Measurements from ENCODE around the gene CYP2B6. TPM values are rescaled to one million over a fixed set of nuclear protein-coding genes. Genes with fewer than 3 reads are reported as not detected.

Gene CYP2B6
- polyA plus RNA-seq, 1 experiment: not detected

DNA sequence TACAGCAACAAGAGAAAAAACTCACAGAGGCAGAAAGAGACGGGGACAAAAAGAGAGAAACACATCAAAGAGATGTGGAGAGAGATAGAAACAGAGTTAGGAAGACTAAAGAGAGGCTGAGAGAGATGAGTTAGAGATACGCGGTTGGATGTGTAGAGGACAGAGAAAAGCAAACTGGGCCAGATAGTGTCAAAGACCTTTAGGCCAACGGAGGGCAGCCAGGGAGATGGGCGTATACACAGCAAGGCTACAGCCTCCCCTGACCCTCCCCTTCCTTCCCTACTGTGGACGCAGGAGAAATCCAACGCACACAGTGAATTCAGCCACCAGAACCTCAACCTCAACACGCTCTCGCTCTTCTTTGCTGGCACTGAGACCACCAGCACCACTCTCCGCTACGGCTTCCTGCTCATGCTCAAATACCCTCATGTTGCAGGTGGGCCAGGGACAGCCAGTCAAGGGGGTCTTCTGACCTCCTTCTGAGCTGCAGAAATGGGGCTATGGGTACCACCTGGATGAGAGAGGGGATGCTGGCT lies 18.7 kb downstream of the CYP2B6 start:
- Histone ChIP-seq H3K36me3 (ENCODE audit: control insufficient read depth, insufficient read depth, low read length) (no peaks in the 10 kb centered on the region), H3K4me3 (ENCODE audit: low read depth, low read length) (no peak overlapping the region), H3K27me3 (ENCODE audit: control insufficient read depth, insufficient read depth, low read length) (no peaks in the 10 kb centered on the region)
- ChIA-PET POLR2A (no interaction called here), CTCF (no interaction called here)
- no peak for DNase-seq (ENCODE audit: low read depth)
- TF ChIP-seq, protein P1, sequence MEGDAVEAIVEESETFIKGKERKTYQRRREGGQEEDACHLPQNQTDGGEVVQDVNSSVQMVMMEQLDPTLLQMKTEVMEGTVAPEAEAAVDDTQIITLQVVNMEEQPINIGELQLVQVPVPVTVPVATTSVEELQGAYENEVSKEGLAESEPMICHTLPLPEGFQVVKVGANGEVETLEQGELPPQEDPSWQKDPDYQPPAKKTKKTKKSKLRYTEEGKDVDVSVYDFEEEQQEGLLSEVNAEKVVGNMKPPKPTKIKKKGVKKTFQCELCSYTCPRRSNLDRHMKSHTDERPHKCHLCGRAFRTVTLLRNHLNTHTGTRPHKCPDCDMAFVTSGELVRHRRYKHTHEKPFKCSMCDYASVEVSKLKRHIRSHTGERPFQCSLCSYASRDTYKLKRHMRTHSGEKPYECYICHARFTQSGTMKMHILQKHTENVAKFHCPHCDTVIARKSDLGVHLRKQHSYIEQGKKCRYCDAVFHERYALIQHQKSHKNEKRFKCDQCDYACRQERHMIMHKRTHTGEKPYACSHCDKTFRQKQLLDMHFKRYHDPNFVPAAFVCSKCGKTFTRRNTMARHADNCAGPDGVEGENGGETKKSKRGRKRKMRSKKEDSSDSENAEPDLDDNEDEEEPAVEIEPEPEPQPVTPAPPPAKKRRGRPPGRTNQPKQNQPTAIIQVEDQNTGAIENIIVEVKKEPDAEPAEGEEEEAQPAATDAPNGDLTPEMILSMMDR (IDR thresholded peaks at IDR 0.05; ENCODE audit: insufficient read depth, low read depth, low read length): no peak

DNA sequence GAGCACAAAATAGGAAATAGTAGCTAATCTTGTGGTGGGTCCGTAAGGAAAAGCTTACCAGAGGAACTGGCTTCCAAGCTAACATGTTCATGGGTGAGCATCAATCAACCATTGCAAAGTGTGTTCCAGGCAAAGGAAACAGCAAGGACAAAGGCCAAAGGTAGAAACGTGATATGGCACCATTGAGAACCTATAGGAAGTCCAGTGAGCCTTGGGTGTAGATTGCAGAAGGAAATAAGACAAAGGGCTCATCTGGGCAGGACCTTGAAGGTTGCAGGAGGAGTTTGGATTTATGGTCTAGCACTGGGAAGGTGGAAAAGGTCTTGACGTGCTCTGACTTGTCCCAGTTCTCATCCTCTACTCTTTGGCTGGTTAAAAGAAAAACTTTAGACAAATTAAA lies 22.3 kb downstream of the CYP2B6 start:
- DNase-seq (ENCODE audit: low read depth): no peak
- TF ChIP-seq, protein P1 (IDR thresholded peaks at IDR 0.05; ENCODE audit: insufficient read depth, low read depth, low read length): no peak
- H3K36me3 ChIP-seq (ENCODE audit: control insufficient read depth, insufficient read depth, low read length): no peaks in the 10 kb centered on the region
- ChIA-PET CTCF (no interaction called here), POLR2A (no interaction called here)
- no peaks in the 10 kb centered on the region for H3K27me3 ChIP-seq (ENCODE audit: control insufficient read depth, insufficient read depth, low read length)
- no peak overlapping the region for H3K4me3 ChIP-seq (ENCODE audit: low read depth, low read length)

DNA sequence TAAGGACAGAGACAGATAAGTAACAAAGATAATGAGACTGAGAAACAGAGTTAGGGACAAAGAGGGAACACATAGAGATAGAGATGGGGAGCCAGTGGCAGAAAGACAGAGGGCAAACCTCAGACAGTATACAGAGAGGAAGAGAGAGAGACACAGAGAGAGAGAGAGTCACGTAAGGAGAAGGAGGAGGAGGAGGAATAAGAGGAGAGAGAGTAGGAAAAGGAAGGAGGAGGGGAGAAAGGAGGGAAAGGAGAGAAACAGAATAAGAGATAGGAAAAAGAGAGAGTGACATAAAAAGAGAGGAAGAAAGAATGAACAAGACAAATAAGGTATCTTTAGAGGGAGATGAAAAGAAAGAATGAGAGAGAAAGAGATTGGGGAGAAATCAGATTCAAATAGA lies 23.6 kb downstream of the CYP2B6 start:
- TF ChIP-seq, protein P1 (IDR thresholded peaks at IDR 0.05; ENCODE audit: insufficient read depth, low read depth, low read length): no peak
- Histone ChIP-seq H3K27me3 (ENCODE audit: control insufficient read depth, insufficient read depth, low read length) (no peaks in the 10 kb centered on the region), H3K36me3 (ENCODE audit: control insufficient read depth, insufficient read depth, low read length) (no peaks in the 10 kb centered on the region), H3K4me3 (ENCODE audit: low read depth, low read length) (no peak overlapping the region)
- ChIA-PET POLR2A (no interaction called here), CTCF (no interaction called here)
- DNase-seq (ENCODE audit: low read depth): no peak

DNA sequence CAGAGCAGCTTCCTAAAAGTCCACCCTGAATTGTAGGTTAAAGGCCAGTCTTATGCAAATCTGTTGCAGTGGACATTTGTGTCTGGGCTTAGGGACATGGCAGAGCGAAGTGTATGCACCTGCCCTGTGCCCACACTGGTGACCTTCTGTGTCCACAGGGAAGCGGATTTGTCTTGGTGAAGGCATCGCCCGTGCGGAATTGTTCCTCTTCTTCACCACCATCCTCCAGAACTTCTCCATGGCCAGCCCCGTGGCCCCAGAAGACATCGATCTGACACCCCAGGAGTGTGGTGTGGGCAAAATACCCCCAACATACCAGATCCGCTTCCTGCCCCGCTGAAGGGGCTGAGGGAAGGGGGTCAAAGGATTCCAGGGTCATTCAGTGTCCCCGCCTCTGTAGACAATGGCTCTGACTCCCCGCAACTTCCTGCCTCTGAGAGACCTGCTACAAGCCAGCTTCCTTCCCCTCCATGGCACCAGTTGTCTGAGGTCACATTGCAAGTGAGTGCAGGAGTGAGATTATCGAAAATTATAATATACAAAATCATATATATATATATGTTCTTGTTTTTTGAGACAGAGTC lies 25.5 kb downstream of the CYP2B6 start:
- TF ChIP-seq, protein P1 (IDR thresholded peaks at IDR 0.05; ENCODE audit: insufficient read depth, low read depth, low read length): no peak
- ChIA-PET POLR2A (no interaction called here), CTCF (no interaction called here)
- Histone ChIP-seq H3K4me3 (ENCODE audit: low read depth, low read length) (no peak overlapping the region), H3K36me3 (ENCODE audit: control insufficient read depth, insufficient read depth, low read length) (no peaks in the 10 kb centered on the region), H3K27me3 (ENCODE audit: control insufficient read depth, insufficient read depth, low read length) (no peaks in the 10 kb centered on the region)
- no peak for DNase-seq (ENCODE audit: low read depth)

DNA sequence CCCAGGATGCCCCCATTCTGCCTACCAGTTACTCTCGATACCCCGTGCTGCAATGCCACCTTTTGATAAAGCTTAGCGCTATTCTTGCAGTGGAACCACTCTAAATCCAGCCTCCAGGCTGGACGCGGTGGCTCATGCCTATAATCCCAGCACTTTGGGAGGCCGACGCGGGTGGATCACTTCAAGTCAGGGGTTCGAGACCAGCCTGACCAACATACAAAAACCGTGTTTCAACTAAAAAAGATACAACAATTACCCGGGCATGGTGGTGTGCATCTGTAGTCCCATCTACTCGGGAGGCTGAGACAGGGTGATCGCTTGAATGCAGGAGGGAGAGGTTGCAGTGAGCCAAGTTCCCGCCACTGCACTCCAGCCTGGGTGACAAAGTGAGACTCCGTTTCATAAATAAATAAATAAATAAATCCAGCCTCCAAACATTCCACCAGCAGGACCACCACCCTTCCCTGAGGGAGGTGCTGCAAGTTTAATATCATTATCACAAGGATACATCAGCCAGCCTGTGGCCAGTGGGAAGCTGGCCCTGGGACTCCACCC lies 27.7 kb downstream of the CYP2B6 start:
- H3K27me3 ChIP-seq (ENCODE audit: control insufficient read depth, insufficient read depth, low read length): no peaks in the 10 kb centered on the region
- CTCF ChIA-PET: no interaction called here
- no peaks in the 10 kb centered on the region for H3K36me3 ChIP-seq (ENCODE audit: control insufficient read depth, insufficient read depth, low read length)
- DNase-seq (ENCODE audit: low read depth): no peak
- POLR2A ChIA-PET: no interaction called here
- TF ChIP-seq, protein P1 (IDR thresholded peaks at IDR 0.05; ENCODE audit: insufficient read depth, low read depth, low read length): no peak
- H3K4me3 ChIP-seq (ENCODE audit: low read depth, low read length): no peak overlapping the region
